ENCODE results near the gene CDK14.
"Not testable (repeated sequence)": the region's sequence is repeated elsewhere in the genome, so short reads cannot be mapped to it uniquely, and the experiment has no call there.

CDK14 gene

DNA sequence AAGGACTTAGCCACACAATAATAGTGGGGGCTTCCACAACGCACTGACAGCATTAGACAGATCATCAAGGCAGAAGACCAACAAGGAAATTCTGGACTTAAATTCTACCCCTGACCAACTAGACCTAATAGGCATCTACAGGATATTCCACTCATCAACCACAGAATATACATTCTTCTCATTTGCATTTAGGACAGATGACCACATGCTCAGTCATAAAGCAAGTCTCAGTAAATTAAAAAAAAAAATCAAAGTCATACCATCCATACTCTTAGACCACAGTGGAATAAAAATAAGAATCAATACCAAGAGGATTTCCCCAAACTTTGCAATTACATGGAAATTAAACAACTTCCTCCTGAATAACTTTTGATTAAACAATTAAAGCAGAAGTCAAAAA is 155.9 kb downstream of the CDK14 start:
- DNase-seq (ENCODE audit: low read depth, low spot score): no peak

DNA sequence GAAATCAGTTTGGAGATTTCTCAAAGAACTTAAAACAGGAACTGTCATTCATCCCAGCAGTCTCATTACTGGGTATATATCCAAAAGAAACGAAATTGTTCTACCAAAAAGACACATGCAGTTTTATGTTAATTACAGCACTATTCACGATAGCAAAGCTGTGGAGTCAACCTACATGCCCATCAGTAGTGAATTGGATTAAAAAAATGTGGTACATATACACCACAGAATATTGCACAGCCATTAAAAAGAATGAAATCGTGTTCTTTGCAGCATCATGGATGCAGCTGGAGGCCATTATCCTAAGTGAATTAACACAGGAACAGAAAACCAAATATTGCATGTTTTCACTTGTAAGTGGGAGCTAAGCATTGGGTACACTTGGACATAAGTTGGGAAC is 158.9 kb downstream of the CDK14 start:
- DNase-seq (ENCODE audit: low read depth, low spot score): no peak

GRCh38 chr7:90756366-90756765 is 160.2 kb downstream of the CDK14 start:
- no peak for DNase-seq (ENCODE audit: low read depth, low spot score)

DNA sequence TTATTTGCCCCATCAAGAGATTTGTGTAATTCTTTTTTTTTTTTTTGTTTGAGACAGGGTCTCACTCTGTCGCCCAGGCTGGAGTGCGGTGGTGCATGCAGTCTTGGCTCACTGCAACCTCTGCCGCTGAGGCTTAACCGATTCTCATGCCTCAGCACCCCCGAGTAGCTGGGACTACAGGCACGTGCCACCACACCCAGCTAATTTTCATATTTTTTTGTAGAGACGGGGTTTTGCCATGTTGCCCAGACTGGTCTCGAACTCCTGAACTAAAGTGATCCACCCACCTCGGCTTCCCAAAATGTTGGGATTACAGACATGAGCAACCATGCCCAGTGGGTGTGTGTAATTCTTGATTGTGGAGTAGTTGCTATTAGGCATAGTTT is 161.4 kb downstream of the CDK14 start:
- not testable (repeated sequence) for DNase-seq (ENCODE audit: low read depth, low spot score)

- no peak for DNase-seq (ENCODE audit: low read depth, low spot score)
Measured at GRCh38 chr7:90758933-90759562, 162.9 kb downstream of the CDK14 start.

- DNase-seq (ENCODE audit: low read depth, low spot score): peak; percentile 12
Measured at GRCh38 chr7:90759710-90760109, 163.6 kb downstream of the CDK14 start.

GRCh38 chr7:90760892-90761291 is 164.8 kb downstream of the CDK14 start:
- no peak for DNase-seq (ENCODE audit: low read depth, low spot score)

DNA sequence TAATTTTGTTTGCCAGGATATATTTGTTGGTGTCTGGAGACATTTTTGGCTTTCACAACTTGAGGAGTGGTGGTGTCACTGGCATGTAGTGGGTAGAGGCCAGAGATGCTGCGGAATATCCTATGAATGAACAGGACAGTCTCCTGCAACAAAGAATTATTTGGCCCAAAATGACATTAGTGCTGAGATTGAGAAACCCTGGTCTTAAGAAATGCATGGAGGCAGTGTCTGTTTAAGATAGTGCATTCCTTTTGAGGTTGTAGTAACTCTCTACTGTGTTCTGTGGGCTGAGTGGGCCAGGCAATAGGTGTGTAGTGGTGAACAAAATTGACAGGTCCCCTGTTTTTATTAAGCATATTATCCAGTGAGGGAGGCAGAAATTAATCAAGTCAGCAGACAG is 165.5 kb downstream of the CDK14 start:
- no peak for DNase-seq (ENCODE audit: low read depth, low spot score)

GRCh38 chr7:90763108-90763507 is 167.0 kb downstream of the CDK14 start:
- no peak for DNase-seq (ENCODE audit: low read depth, low spot score)

GRCh38 chr7:90764848-90765570 is 168.9 kb downstream of the CDK14 start:
- no peak for DNase-seq (ENCODE audit: low read depth, low spot score)

DNA sequence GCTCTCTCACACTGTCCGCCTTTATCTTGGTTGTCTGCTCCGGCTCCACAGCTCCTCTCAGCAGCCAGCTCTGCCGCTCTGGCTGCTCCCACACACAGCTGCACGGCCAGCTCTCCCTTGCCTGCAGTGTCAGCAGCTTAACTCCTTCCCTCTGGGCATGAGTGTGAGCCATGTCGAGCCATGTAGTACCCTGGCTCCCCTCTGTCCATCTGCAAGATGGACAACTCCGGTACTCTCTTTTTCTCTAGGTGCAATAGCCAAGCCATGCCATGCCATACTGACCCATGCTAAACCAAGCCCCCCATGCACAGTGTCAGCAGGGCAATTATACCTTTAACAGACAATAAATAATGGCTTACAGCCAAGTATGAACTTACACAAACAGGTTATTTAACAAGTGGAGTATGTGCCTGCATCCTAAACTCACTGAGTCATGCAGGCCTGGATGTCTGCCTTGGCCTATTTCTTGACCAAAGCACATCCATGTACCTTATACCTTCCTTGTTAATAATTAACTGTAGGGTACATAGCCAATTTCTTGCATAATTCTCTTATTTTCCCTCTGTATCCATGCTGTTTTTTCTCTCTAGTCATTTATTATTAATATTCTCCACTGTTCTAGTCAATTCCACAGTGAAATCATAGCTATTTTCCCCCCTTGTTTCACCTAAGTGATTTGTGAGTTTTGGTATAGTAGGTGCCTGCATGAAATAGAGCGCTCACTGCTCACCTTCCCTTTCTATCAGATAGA is 170.9 kb downstream of the CDK14 start:
- DNase-seq (ENCODE audit: low read depth, low spot score): peak; percentile 38

DNA sequence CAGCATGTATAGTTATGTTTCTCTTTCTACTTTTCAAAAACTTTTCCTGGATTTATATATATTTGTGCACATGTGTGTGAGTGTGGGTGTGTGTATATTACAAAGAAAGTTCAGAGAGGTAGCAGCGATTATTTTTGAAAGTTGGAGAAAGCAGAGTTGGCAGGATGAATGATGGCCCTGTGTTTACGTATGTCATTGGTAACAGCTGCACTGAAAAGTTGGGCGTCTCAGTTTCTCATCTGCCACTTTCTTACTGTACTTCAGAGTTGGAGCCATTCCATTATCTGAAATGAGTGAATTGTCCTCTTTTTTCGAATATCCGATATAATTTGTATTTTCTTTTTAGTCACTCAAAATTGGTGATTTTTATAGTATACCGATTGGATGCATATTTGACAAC is 172.2 kb downstream of the CDK14 start:
- no peak for DNase-seq (ENCODE audit: low read depth, low spot score)

DNA sequence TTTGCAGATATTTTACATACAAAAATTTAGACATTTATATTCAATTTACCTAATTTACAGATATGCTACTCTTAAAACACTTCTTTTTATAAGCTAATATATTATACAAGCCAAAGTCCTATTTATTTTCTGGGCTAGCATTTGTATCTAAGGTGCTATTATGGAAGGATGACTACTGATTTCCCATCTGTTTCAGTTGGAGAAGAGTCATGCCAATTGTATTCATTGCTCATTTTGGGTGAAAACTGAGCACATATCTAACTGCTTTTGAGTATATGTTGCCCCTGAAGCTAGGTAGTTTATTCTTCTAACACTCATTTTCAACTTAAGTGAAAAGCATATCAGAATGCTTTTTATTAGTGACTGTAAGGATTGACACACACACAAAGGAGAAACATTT is 172.9 kb downstream of the CDK14 start:
- DNase-seq (ENCODE audit: low read depth, low spot score): no peak

DNA sequence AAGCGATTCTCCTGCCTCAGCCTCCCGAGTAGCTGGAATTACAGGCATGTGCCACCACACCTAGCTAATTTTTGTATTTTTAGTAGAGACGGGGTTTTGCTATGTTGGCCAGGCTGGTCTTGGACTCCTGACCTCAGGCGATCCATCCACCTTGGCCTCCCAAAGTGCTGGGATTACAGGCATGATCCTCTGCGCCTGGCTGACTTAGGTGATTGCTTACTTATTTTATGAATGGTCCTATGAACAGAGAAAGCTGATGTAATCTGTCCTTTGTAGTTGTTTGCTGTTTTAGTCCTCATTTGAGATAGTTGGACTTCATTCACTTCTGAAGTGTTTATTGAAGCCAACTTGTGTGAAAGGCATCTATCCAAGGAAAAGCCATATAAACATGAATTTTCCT is 173.4 kb downstream of the CDK14 start:
- not testable (repeated sequence) for DNase-seq (ENCODE audit: low read depth, low spot score)

- no peak for DNase-seq (ENCODE audit: low read depth, low spot score)
Measured at GRCh38 chr7:90771281-90771680, 175.2 kb downstream of the CDK14 start.

DNA sequence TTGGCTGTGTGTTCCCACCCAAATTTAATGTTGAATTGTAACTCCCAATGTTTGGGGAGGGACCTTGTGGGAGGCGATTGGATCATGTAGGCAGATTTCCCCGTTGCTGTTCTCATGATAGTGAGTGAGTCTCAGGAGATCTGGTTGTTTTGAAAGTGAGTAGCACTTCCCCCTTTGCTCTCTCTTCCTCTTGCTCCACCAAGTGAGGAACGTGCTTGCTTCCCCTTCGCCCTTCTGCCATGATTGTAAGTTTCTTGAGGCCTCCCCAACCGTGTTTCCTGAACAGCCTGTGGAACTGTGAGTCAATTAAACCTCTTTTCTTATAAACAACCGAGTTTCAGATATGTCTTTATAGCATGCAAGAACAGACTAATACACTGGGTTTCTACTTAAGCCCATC is 176.3 kb downstream of the CDK14 start:
- no peak for DNase-seq (ENCODE audit: low read depth, low spot score)

- DNase-seq (ENCODE audit: low read depth, low spot score): no peak
Measured at GRCh38 chr7:90773269-90773668, 177.1 kb downstream of the CDK14 start.

GRCh38 chr7:90774706-90775105 is 178.6 kb downstream of the CDK14 start:
- DNase-seq (ENCODE audit: low read depth, low spot score): no peak

- no peak for DNase-seq (ENCODE audit: low read depth, low spot score)
Measured at GRCh38 chr7:90775383-90775965, 179.4 kb downstream of the CDK14 start.

DNA sequence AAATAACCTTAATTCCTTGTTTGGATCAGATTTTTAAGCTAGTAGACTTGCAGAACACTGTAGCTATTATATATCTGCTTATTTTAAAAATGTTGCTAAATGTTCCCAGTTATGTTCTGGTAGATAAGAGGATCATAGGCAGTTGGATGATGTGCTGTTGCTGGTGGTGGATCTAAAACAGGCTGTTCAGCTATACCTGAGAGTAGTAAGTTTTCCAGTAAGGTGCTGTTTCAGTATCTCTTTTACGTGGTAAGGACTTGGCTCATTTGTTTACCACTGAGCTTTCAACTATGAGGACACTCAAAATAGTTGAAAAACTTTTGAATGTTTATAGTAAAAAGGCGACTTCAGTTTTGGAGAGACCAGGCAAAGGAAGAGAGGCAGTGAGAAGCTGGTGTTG is 180.9 kb downstream of the CDK14 start:
- no peak for DNase-seq (ENCODE audit: low read depth, low spot score)

- DNase-seq (ENCODE audit: low read depth, low spot score): no peak
Measured at GRCh38 chr7:90777465-90777864, 181.3 kb downstream of the CDK14 start.

DNA sequence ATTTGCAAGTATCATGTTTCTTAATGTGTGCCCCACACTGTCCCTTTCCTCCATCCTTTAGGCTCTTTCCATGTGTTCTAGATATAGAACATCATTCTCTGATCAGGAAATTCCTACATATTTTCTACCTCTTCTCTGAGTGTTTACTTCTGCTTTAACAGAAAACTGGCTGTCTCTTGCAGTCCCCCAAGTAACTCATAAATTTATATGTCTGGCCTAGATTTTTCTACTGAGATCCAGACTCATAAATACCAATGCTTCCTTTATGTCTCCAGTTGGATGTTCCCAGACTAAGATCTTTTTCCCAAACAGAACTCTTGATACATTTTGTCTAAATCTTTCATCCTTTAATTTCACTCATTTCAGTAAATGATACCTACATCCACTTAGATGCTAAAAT is 181.8 kb downstream of the CDK14 start:
- DNase-seq (ENCODE audit: low read depth, low spot score): no peak
